Measurements from ENCODE around the gene HSF2BP. TPM values are rescaled to one million over a fixed set of nuclear protein-coding genes. Genes with fewer than 3 reads are reported as not detected.
"Not testable (repeated sequence)": the region's sequence is repeated elsewhere in the genome, so short reads cannot be mapped to it uniquely, and the experiment has no call there.

The HSF2BP gene
- total RNA-seq, 4 donors from 2014 or later = 1.7 to 6.3 (median 1.9) TPM

DNA sequence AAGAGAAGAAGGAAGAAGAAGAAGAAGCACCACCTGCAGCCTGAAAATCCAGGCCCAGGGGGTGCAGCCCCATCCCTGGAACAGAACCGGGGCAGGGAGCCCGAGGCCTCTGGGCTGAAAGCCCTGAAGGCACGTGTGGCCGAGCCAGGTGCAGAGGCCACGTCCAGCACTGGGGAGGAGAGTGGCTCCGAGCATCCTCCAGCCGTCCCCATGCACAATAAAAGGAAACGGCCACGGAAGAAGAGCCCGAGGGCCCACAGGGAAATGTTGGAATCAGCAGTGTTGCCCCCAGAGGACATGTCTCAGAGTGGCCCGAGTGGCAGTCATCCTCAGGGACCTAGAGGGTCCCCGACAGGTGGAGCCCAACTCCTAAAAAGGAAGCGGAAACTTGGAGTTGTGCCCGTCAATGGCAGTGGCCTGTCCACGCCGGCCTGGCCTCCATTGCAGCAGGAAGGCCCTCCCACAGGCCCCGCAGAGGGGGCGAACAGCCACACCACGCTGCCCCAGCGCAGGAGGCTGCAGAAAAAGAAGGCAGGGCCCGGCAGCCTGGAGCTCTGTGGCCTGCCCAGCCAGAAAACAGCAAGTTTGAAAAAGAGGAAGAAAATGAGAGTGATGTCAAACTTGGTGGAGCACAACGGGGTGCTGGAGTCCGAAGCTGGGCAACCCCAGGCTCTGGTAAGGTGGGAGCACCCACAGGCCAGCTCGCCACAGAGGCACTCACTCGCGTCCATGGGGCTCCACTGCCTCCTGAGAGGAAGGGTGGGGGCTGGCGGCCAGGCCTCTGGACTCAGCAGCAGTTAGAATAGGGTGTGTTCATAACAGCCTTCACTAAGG is 28.5 kb upstream of the HSF2BP start:
- no peak for TF ChIP-seq POLR2A (IDR thresholded peaks at IDR 0.05)
- TF ChIP-seq, protein P1, sequence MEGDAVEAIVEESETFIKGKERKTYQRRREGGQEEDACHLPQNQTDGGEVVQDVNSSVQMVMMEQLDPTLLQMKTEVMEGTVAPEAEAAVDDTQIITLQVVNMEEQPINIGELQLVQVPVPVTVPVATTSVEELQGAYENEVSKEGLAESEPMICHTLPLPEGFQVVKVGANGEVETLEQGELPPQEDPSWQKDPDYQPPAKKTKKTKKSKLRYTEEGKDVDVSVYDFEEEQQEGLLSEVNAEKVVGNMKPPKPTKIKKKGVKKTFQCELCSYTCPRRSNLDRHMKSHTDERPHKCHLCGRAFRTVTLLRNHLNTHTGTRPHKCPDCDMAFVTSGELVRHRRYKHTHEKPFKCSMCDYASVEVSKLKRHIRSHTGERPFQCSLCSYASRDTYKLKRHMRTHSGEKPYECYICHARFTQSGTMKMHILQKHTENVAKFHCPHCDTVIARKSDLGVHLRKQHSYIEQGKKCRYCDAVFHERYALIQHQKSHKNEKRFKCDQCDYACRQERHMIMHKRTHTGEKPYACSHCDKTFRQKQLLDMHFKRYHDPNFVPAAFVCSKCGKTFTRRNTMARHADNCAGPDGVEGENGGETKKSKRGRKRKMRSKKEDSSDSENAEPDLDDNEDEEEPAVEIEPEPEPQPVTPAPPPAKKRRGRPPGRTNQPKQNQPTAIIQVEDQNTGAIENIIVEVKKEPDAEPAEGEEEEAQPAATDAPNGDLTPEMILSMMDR (IDR thresholded peaks at IDR 0.05) = no peak
- no peak for TF ChIP-seq EP300 (IDR thresholded peaks at IDR 0.05)
- H3K4me1 ChIP-seq = no peaks in the 10 kb centered on the region
- H3K4me3 ChIP-seq = no peak overlapping the region
- H3K27me3 ChIP-seq = no peaks in the 10 kb centered on the region
- peaks cover 2 to 97% (median 61%) of the 10 kb centered on the region in 3 donors for H3K36me3 ChIP-seq
- no peak overlapping the region for H3K27ac ChIP-seq
- 84% methylated on average over 27 of the region's 27 CpGs for WGBS, 2 donors
- no peak for DNase-seq (ENCODE audit: low spot score in 2 of 2)
- H3K9me3 ChIP-seq = no peaks in the 10 kb centered on the region

DNA sequence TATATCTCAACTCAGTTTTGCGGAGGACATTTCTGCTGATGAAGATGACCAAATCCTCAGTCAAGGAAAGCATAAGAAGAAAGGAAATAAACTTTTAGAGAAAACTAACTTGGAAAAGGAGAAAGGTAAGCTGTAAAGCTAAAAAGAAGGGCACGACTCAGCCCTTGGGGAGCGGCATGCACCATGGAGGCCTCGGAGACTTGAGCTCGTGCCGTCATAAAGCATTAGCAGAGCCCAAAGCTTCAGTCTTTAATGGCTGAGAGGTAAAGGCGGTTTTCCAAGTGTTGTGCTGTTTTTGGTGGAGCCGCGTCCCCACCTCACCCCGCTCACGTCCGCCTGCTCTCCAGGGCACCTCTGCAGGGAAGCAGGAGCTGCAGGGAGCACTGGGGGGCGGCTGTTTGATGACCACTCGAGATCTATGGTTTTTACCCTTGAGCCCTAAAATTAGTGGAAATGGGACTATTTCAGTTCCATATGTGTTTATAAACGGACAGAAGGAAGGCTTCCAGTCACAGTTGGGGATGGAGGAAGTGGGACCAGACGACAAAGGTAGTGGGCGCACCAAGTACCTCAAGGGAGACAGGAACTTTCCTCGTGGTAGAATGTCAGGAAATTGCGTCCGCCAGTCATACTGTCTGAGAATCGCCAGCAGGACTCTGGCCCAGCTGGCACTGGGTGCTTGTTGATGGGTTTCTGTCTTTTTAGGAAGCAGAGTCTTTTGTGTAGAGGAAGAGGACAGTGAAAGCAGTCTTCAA is 27.7 kb upstream of the HSF2BP start:
- Histone ChIP-seq H3K36me3 (peaks cover 2 to 97% (median 61%) of the 10 kb centered on the region in 3 donors), H3K27me3 (no peaks in the 10 kb centered on the region), H3K27ac (no peak overlapping the region), H3K4me3 (no peak overlapping the region), H3K9me3 (no peaks in the 10 kb centered on the region), H3K4me1 (no peaks in the 10 kb centered on the region)
- WGBS, 2 donors = 86 to 88% methylated on average over 21 of the region's 21 CpGs
- TF ChIP-seq POLR2A (IDR thresholded peaks at IDR 0.05) (no peak), EP300 (IDR thresholded peaks at IDR 0.05) (no peak)
- TF ChIP-seq, protein P1 (IDR thresholded peaks at IDR 0.05) = no peak
- no peak for DNase-seq (ENCODE audit: low spot score in 2 of 2)

DNA sequence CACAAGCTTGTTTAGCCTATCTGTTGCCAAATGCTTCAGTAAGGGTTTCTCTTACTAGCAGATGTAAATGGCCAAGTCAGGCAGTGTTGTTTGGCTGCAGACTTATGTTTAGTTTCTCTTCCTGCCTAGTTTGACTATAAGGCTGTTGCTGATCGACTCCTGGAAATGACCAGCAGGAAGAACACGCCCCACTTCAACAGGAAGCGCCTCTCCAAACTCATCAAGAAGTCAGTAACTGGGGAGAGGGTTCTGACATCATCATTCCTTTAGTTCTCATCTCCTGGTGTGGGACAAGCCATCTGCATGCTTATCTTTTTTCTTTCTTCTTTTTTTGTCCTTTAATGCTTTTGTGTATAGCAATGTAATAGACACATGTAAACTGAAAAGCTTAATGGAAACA is 25.1 kb upstream of the HSF2BP start:
- H3K9me3 ChIP-seq = no peaks in the 10 kb centered on the region
- no peak overlapping the region for H3K27ac ChIP-seq
- no peaks in the 10 kb centered on the region for H3K27me3 ChIP-seq
- 70 to 73% methylated on average over 3 of the region's 3 CpGs for WGBS, 2 donors
- DNase-seq (ENCODE audit: low spot score in 2 of 2) = no peak
- TF ChIP-seq EP300 (IDR thresholded peaks at IDR 0.05) = no peak
- TF ChIP-seq POLR2A (IDR thresholded peaks at IDR 0.05) = no peak
- TF ChIP-seq, protein P1 (IDR thresholded peaks at IDR 0.05) = no peak
- H3K4me3 ChIP-seq = no peak overlapping the region
- no peaks in the 10 kb centered on the region for H3K4me1 ChIP-seq
- peaks cover 2 to 96% (median 46%) of the 10 kb centered on the region in 3 donors for H3K36me3 ChIP-seq

DNA sequence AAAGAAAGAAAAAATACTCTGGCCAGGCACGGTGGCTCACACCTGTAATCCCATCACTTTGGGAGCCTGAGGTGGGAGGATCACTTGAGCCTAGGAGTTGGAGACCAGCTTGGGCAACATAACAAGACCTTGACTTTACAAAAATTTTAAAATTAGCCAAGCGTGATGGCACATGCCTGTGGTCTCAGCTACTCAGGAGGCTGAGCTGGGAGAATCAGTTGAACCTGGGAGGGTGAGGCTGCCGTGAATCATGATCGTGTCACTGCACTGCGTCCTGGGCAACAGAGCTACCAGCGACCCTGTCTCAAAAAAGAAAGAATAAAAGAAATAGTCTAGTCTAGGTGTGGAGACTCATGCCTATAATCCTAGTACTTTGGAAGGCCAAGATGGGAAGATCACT is 22.4 kb upstream of the HSF2BP start:
- no peaks in the 10 kb centered on the region for H3K27me3 ChIP-seq
- H3K27ac ChIP-seq = no peak overlapping the region
- H3K4me3 ChIP-seq = no peak overlapping the region
- no peaks in the 10 kb centered on the region for H3K4me1 ChIP-seq
- no peaks in the 10 kb centered on the region for H3K9me3 ChIP-seq
- TF ChIP-seq POLR2A (IDR thresholded peaks at IDR 0.05) (no peak), EP300 (IDR thresholded peaks at IDR 0.05) (no peak)
- TF ChIP-seq, protein P1 (IDR thresholded peaks at IDR 0.05) = no peak
- no peak for DNase-seq (ENCODE audit: low spot score in 2 of 2)
- peaks cover 2 to 96% (median 34%) of the 10 kb centered on the region in 3 donors for H3K36me3 ChIP-seq
- 95 to 96% methylated on average over 6 of the region's 6 CpGs for WGBS, 2 donors

DNA sequence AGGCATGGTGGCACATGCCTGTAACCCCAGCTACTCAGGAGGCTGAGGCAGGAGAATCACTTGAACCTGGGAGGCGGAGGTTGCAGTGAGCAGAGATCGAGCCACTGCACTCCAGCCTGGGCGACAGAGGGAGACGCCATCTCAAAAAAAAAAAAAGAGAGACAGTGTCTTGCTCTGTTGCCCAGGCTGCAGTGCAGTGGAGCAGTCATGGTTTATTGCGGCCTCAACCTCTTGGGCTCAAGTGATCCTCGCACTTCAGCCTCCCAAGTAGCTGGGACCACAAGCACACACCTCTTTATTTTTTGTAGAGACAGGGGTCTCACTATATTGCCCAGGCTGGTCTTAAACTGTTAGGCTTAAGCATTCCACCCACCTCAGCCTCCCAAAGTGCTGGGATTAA is 21.1 kb upstream of the HSF2BP start:
- WGBS, 2 donors = 89 to 90% methylated on average over 6 of the region's 6 CpGs
- DNase-seq (ENCODE audit: low spot score in 2 of 2); H3K4me1 ChIP-seq; H3K9me3 ChIP-seq; H3K27me3 ChIP-seq; H3K4me3 ChIP-seq; H3K27ac ChIP-seq: not testable (repeated sequence)
- peaks cover 2 to 97% (median 30%) of the 10 kb centered on the region in 3 donors for H3K36me3 ChIP-seq

All from tibial nerve (tissue), 4 donors.